Breast epithelium (tissue), 3 donors: ENCODE data around the gene PDCD11.

Source experiments
- POLR2A ChIP-seq: fragments of 450-650 bp; IDR thresholded peaks from one replicate; pipeline ENCODE4 v1.6.1; 2016; ENCODE audit warnings: antibody characterized with exemption, mild to moderate bottlenecking, moderate library complexity
- TF ChIP-seq, protein P1 (sequence below), 3 donors: fragments of 450-650 bp; IDR thresholded peaks; one replicate each; pipeline ENCODE4 v1.5.1; 2016 to 2017; ENCODE audit warnings: antibody characterized with exemption in 3 of 3, mild to moderate bottlenecking in 3 of 3, moderate library complexity in 3 of 3

DNA sequence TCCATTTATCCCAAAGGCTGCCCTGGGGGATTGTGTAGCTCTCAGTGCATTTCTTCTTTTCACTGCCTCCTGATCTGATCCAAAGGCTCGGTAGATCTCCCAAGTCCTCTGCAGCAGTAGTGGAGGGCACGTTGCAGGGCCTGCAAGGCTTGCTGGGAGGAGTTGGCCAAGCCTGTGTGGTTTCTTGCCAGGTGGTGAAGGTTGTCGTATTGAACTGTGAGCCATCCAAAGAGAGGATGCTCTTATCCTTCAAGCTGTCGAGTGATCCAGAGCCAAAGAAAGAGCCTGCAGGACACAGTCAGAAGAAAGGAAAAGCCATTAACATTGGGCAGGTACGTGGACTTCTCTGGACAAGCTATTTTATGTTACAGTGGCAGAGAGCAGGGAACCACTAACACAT lies 21.2 kb downstream of the PDCD11 start:
- TF ChIP-seq POLR2A, result no peak
- TF ChIP-seq, protein P1, sequence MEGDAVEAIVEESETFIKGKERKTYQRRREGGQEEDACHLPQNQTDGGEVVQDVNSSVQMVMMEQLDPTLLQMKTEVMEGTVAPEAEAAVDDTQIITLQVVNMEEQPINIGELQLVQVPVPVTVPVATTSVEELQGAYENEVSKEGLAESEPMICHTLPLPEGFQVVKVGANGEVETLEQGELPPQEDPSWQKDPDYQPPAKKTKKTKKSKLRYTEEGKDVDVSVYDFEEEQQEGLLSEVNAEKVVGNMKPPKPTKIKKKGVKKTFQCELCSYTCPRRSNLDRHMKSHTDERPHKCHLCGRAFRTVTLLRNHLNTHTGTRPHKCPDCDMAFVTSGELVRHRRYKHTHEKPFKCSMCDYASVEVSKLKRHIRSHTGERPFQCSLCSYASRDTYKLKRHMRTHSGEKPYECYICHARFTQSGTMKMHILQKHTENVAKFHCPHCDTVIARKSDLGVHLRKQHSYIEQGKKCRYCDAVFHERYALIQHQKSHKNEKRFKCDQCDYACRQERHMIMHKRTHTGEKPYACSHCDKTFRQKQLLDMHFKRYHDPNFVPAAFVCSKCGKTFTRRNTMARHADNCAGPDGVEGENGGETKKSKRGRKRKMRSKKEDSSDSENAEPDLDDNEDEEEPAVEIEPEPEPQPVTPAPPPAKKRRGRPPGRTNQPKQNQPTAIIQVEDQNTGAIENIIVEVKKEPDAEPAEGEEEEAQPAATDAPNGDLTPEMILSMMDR (IDR thresholded peaks at IDR 0.05), result no peak
